SK-N-MC (cell line): Measurements from ENCODE around the gene ARID2.

Experiments
- EZH2 ChIP-seq: fragments of 200-600 bp; sonication (generic); IDR thresholded peaks from one replicate; pipeline ENCODE4 v1.6.1; 2017; ENCODE audit warnings: antibody characterized with exemption
- FOXP2 ChIP-seq: optimal IDR thresholded peaks from 2 replicates; pipeline ENCODE3; 2011; ENCODE audit warnings: mild to moderate bottlenecking, moderate library complexity; ENCODE audit not compliant: insufficient read depth; ENCODE audit errors: extremely low read length, control extremely low read depth
- POLR2AphosphoS5 ChIP-seq: IDR thresholded peaks from 2 replicates; pipeline ENCODE4 v1.6.1; 2012; ENCODE audit warnings: mild to moderate bottlenecking, low read depth, low read length, borderline replicate concordance

DNA sequence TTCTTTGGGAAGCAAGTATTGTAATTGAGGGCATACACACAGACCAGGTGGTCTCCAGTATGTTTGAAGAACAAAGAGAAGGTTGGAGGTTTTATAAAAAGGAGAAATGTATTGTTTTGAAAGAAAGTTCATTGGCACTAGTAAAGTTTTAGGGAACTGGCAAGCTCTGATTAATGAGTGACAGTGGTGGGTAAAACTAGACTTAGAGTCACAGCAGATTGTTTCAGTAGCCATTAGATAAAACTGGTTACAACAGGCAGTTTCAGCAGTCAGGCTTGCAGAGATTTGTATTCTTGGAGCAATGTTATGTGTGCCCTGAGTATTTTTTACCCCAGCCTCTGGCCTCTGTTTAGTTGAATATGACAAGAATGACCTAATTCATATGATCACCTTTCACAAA, 49.1 kb upstream of the ARID2 start:
- TF ChIP-seq POLR2AphosphoS5, result no peak
- TF ChIP-seq EZH2, result no peak
- TF ChIP-seq FOXP2, result no peak
